Gastroesophageal sphincter (tissue), 3 donors: ENCODE results near the gene CNTNAP2.
"Not testable (repeated sequence)": the region's sequence is repeated elsewhere in the genome, so short reads cannot be mapped to it uniquely, and the experiment has no call there.

Experiments
- CTCF ChIP-seq, 4 experiments: fragments of 200-600 bp in 2 of 4; fragments of 450-650 bp in 2 of 4; sonication (generic) in 1 of 4; IDR thresholded peaks; one replicate each; pipeline ENCODE4 v1.5.1; 2017 to 2019; ENCODE audit warnings: antibody characterized with exemption in 4 of 4, mild to moderate bottlenecking in 2 of 4, moderate library complexity in 2 of 4
- EP300 ChIP-seq: sonication (generic); formaldehyde crosslinking; IDR thresholded peaks from one replicate; pipeline ENCODE4 v1.6.1; 2017; ENCODE audit warnings: antibody characterized with exemption, mild to moderate bottlenecking
- POLR2A ChIP-seq, 2 donors: fragments of 450-650 bp; IDR thresholded peaks; one replicate each; pipeline ENCODE4 v1.6.1; 2017; ENCODE audit warnings: antibody characterized with exemption in 2 of 2, mild to moderate bottlenecking in 2 of 2, moderate library complexity in 1 of 2
- POLR2AphosphoS5 ChIP-seq: sonication (generic); formaldehyde crosslinking; IDR thresholded peaks from one replicate; pipeline ENCODE4 v1.6.1; 2017; ENCODE audit warnings: antibody characterized with exemption

GRCh38 chr7:146248744-146249143 lies 132.1 kb downstream of the CNTNAP2 start:
- not testable (repeated sequence) for TF ChIP-seq CTCF (IDR thresholded peaks at IDR 0.05); POLR2A (IDR thresholded peaks at IDR 0.05); EP300; POLR2AphosphoS5
